Stimulated activated naive B cell treated with anti-CD40 and anti-IgM and Interleukin-4, amounts not matched to agents 10 μg/mL and 1 μg/mL and 100 μg/mL, for 72 hours (primary cell): ENCODE data around the gene PLCH1.

Experiments
- ATAC-seq, 2 donors: fragments of 150-1000 bp; cut with Tn5 transposase; replicated peaks; 2 replicates each; pipeline ENCODE4 v1.10.0; 2021; ENCODE audit warnings: moderate library complexity in 1 of 2
- DNase-seq: peaks from one replicate; pipeline ENCODE4 v3.0.0; 2021
- H3K27ac Mint-ChIP-seq: one replicate; pipeline ENCODE4 v1.8.0; 2022; ENCODE audit warnings: mild to moderate bottlenecking, mixed read lengths
- H3K27me3 Mint-ChIP-seq, 2 donors: one replicate each; pipeline ENCODE4 v1.8.0; 2022; ENCODE audit warnings: mixed read lengths in 2 of 2
- H3K36me3 Mint-ChIP-seq, 2 donors: one replicate each; pipeline ENCODE4 v1.8.0; 2022; ENCODE audit warnings: mixed read lengths in 2 of 2, mild to moderate bottlenecking in 1 of 2
- H3K4me1 Mint-ChIP-seq, 2 donors: one replicate each; pipeline ENCODE4 v1.8.0; 2022; ENCODE audit warnings: mixed read lengths in 2 of 2, mild to moderate bottlenecking in 1 of 2
- H3K4me3 Mint-ChIP-seq, 2 donors: one replicate each; pipeline ENCODE4 v1.8.0; 2022; ENCODE audit warnings: mild to moderate bottlenecking in 2 of 2, mixed read lengths in 2 of 2, moderate library complexity in 1 of 2
- H3K9me3 Mint-ChIP-seq, 2 donors: one replicate each; pipeline ENCODE4 v1.8.0; 2022; ENCODE audit warnings: mixed read lengths in 2 of 2, mild to moderate bottlenecking in 1 of 2

Gene PLCH1

GRCh38 chr3:155512867-155513261 is 232.0 kb downstream of the PLCH1 start:
- H3K9me3 Mint-ChIP-seq = peaks cover 4 to 6% of the 10 kb centered on the region in 2 donors
- peaks cover 5 to 11% of the 10 kb centered on the region in 2 donors for H3K27me3 Mint-ChIP-seq
- peaks cover 4 to 6% of the 10 kb centered on the region in 2 donors for H3K4me1 Mint-ChIP-seq
- ATAC-seq (no peak), DNase-seq (no peak)
- no peaks in the 10 kb centered on the region for H3K36me3 Mint-ChIP-seq
- H3K4me3 Mint-ChIP-seq = no peak overlapping the region
- H3K27ac Mint-ChIP-seq = no peak overlapping the region

DNA sequence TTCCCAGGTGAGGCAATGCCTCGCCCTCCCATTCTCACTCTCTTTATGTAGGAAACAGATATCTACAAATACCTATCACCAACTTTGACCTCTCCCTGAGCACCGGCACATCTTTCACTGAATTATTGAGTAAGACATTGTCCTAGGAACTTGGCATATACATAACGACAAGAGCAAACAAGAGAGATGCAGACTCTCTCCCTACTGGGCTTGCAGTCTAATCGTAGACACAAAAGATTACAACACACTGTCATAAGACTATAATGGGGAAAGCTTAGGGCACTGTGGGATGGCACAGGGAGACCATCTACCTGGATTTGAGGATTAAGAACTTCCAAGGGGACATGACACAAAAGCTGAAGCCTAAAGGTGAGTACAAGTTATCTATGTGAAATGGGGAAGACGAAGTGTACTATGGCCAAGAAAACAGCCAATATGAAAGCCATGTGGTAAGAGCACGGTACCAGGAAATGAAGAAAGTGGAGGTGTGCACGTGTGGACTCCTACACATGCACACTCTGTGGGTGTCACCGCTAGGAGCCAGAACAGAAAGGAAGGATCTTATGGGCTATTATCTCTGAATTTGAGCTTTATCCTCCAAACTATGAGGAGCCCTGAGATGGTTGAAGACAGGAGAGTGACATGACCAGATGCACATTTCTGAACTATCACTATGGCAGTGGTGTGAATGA is 232.6 kb downstream of the PLCH1 start:
- no peak for ATAC-seq
- Mint-ChIP-seq H3K9me3 (peaks cover 4 to 6% of the 10 kb centered on the region in 2 donors), H3K36me3 (no peaks in the 10 kb centered on the region), H3K4me1 (peaks cover 4 to 6% of the 10 kb centered on the region in 2 donors), H3K27me3 (peaks cover 5 to 11% of the 10 kb centered on the region in 2 donors), H3K4me3 (no peak overlapping the region), H3K27ac (no peak overlapping the region)
- no peak for DNase-seq

DNA sequence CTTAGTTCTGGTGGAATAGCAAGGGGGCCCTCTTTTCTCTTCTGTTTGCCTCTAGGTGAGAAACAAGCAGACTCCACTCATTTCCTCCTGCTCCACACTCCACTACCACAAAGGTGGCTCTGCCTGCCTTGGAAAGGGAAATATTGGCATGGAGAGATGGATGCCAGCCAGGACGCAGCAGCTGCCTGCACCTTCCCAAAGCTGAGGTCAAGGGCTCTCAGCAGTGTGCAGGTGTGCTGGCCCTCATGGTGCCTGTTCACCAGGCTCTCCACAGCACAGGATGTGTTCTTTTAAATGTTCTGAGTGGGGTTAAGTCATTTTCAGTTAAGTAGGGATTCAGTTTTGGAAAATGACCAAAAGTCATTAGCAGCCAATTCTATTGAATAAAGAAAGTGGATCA is 240.2 kb downstream of the PLCH1 start:
- Mint-ChIP-seq H3K36me3 (no peaks in the 10 kb centered on the region), H3K27ac (no peak overlapping the region), H3K4me1 (no peaks in the 10 kb centered on the region), H3K27me3 (no peaks in the 10 kb centered on the region), H3K4me3 (no peak overlapping the region), H3K9me3 (no peaks in the 10 kb centered on the region)
- ATAC-seq (no peak), DNase-seq (no peak)

GRCh38 chr3:155502630-155503029 is 242.2 kb downstream of the PLCH1 start:
- H3K27me3 Mint-ChIP-seq = no peaks in the 10 kb centered on the region
- no peak for DNase-seq
- H3K9me3 Mint-ChIP-seq = no peaks in the 10 kb centered on the region
- no peaks in the 10 kb centered on the region for H3K36me3 Mint-ChIP-seq
- no peak overlapping the region for H3K27ac Mint-ChIP-seq
- ATAC-seq = no peak
- H3K4me3 Mint-ChIP-seq = no peak overlapping the region
- H3K4me1 Mint-ChIP-seq = peaks cover 0 to 7% of the 10 kb centered on the region in 2 donors

DNA sequence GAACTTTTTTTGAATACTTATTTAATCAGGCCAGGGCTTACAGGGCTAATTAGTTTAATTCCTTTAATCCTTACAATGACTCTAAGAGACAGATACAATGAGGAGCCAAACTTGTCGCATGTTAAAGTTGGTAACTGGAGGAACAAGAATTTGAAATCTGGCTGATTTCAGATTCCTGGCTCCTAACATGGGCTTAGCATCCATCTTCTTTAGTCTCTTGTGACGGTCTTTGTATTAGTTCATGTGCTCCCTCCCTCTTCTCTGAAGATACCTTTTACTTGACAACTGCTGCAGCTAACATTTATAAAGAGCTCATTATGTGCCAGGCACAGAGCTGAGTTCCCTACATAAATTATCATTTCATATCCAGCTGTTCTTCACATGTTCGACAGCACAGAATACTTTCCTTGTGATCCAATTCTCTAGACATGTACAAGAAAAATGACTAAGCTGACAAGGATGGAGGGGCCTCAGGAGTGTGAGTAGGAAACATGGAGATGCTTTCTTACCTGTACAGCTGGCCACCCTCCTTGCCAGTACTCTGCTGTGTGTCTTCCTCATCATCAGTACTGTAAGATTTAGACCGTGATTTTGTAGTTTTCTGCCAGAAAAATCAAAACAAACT is 244.6 kb downstream of the PLCH1 start:
- no peaks in the 10 kb centered on the region for H3K27me3 Mint-ChIP-seq
- H3K4me1 Mint-ChIP-seq = peaks cover 3 to 18% of the 10 kb centered on the region in 2 donors
- H3K27ac Mint-ChIP-seq = no peak overlapping the region
- DNase-seq (no peak), ATAC-seq (no peak)
- no peaks in the 10 kb centered on the region for H3K36me3 Mint-ChIP-seq
- peaks cover 0 to 1% of the 10 kb centered on the region in 2 donors for H3K9me3 Mint-ChIP-seq
- no peak overlapping the region for H3K4me3 Mint-ChIP-seq

GRCh38 chr3:155497930-155498647 is 246.8 kb downstream of the PLCH1 start:
- H3K4me1 Mint-ChIP-seq = peaks cover 17 to 37% of the 10 kb centered on the region in 2 donors
- H3K9me3 Mint-ChIP-seq = peaks cover 0 to 4% of the 10 kb centered on the region in 2 donors
- no peak overlapping the region for H3K27ac Mint-ChIP-seq
- H3K4me3 Mint-ChIP-seq = no peak overlapping the region
- DNase-seq (no peak), ATAC-seq (no peak)
- H3K27me3 Mint-ChIP-seq = no peaks in the 10 kb centered on the region
- H3K36me3 Mint-ChIP-seq = no peaks in the 10 kb centered on the region

- no peaks in the 10 kb centered on the region for H3K36me3 Mint-ChIP-seq
- peaks cover 22 to 45% of the 10 kb centered on the region in 2 donors for H3K4me1 Mint-ChIP-seq
- no peaks in the 10 kb centered on the region for H3K27me3 Mint-ChIP-seq
- DNase-seq (no peak), ATAC-seq (no peak)
- no peak overlapping the region for H3K4me3 Mint-ChIP-seq
- no peak overlapping the region for H3K27ac Mint-ChIP-seq
- H3K9me3 Mint-ChIP-seq = peaks cover 0 to 4% of the 10 kb centered on the region in 2 donors
Measured at GRCh38 chr3:155496206-155496605, 248.7 kb downstream of the PLCH1 start.

DNA sequence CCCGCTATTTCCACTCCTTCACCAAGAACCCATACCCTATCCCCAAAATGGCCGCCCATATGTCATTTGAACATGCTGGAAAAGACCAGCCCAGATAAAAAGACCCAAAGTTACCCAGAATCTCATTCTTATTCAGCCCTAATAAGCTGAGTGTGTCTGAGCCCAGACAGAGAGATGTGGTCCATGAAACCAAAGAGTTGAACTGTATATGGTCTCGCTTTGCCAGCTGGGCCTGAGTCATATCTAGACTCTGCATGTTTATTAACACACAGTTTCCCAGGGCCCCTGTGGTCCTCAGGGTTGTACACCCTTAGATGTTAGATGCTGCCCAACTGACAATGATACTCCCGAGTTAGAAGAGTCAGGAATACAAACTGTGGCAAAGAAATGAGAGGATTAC is 249.5 kb downstream of the PLCH1 start:
- H3K27me3 Mint-ChIP-seq = no peaks in the 10 kb centered on the region
- H3K9me3 Mint-ChIP-seq = peaks cover 0 to 4% of the 10 kb centered on the region in 2 donors
- peak; percentile 54 for DNase-seq
- H3K4me1 Mint-ChIP-seq = peaks cover 22 to 45% of the 10 kb centered on the region in 2 donors
- peak overlapping the region; percentile 25 to 51 for H3K4me3 Mint-ChIP-seq
- no peaks in the 10 kb centered on the region for H3K36me3 Mint-ChIP-seq
- ATAC-seq = peak; percentile 96 to 97
- peak overlapping the region; percentile 48 for H3K27ac Mint-ChIP-seq

- Mint-ChIP-seq H3K27ac (peak overlapping the region; percentile 48), H3K36me3 (no peaks in the 10 kb centered on the region), H3K4me1 (peaks cover 22 to 45% of the 10 kb centered on the region in 2 donors), H3K27me3 (no peaks in the 10 kb centered on the region), H3K9me3 (peaks cover 0 to 4% of the 10 kb centered on the region in 2 donors), H3K4me3 (peak overlapping the region; percentile 20 to 49)
- ATAC-seq (peak; percentile 71 to 77), DNase-seq (peak; percentile 1)
Measured at GRCh38 chr3:155494332-155494731, 250.5 kb downstream of the PLCH1 start.

DNA sequence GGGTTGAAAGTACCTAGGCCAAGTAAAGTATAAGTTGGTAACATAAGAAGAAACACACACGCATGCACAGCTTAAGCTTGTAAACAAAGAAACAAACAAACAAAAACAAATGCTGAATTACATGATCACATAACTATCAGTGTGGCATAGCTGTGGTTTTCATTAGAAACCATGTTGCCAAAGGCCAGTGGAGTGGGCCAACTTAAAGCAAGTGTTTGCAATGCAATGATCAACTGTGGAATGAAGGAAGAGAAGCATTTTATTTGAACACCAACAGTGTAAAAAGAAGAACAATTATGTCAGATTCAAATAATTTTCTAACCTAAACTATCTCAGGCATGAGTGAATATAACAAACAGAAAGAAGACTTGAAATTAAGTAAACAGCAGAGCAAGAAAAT is 252.0 kb downstream of the PLCH1 start:
- no peaks in the 10 kb centered on the region for H3K36me3 Mint-ChIP-seq
- DNase-seq (no peak), ATAC-seq (no peak)
- no peaks in the 10 kb centered on the region for H3K27me3 Mint-ChIP-seq
- H3K27ac Mint-ChIP-seq = no peak overlapping the region
- H3K4me1 Mint-ChIP-seq = peaks cover 22 to 40% of the 10 kb centered on the region in 2 donors
- peaks cover 0 to 4% of the 10 kb centered on the region in 2 donors for H3K9me3 Mint-ChIP-seq
- H3K4me3 Mint-ChIP-seq = no peak overlapping the region

DNA sequence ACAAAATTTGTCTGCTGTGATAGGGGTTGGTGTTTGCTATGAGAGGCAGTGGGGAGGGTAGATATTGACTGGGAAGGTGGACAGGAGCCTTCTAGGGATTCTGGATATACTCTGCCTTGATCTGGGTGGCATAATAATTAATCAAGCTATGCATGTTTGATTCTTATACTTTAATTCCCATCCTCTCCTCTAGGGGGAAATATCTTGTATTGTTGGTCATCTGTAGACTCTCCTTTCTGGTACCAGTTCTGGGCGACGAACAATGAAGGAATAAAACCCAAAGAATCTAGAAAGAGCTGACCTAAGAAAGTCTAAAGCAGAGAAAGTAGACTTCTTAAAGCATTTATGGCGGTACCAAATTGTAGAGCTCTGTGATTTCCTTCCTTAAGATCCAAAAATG is 253.2 kb downstream of the PLCH1 start:
- H3K4me3 Mint-ChIP-seq = no peak overlapping the region
- DNase-seq (no peak), ATAC-seq (no peak)
- H3K4me1 Mint-ChIP-seq = peaks cover 22 to 38% of the 10 kb centered on the region in 2 donors
- H3K27me3 Mint-ChIP-seq = no peaks in the 10 kb centered on the region
- H3K36me3 Mint-ChIP-seq = no peaks in the 10 kb centered on the region
- H3K27ac Mint-ChIP-seq = no peak overlapping the region
- peaks cover 0 to 4% of the 10 kb centered on the region in 2 donors for H3K9me3 Mint-ChIP-seq

DNA sequence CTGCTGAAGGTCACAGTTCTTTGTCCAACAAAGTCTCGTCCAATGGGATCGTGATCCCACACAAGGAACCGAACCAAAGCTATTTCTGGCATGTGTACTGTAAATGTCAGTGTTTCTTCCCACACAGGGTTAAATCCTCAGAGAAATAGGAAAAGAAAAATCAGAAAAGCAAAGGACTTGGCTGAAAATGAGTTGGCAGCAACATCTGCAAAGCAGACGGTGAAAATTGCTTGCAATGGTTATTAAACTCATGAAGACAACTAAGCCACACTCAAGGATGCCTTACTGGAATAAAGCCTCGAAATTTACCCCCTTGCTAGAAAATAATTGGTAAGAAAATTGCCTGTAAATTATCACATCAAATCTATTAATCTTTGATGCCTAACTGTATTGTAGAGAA is 256.2 kb downstream of the PLCH1 start:
- no peak for ATAC-seq

GRCh38 chr3:155485897-155486296 is 259.0 kb downstream of the PLCH1 start:
- no peak for ATAC-seq
- Mint-ChIP-seq H3K27ac (no peak overlapping the region), H3K9me3 (no peaks in the 10 kb centered on the region), H3K4me3 (no peak overlapping the region), H3K27me3 (no peaks in the 10 kb centered on the region), H3K4me1 (no peaks in the 10 kb centered on the region), H3K36me3 (no peaks in the 10 kb centered on the region)
- no peak for DNase-seq

More for the DNA sequence above, 256.2 kb downstream of the PLCH1 start:
- Mint-ChIP-seq H3K9me3 (no peaks in the 10 kb centered on the region), H3K4me3 (no peak overlapping the region), H3K36me3 (no peaks in the 10 kb centered on the region), H3K4me1 (peaks cover 5 to 10% of the 10 kb centered on the region in 2 donors), H3K27me3 (no peaks in the 10 kb centered on the region), H3K27ac (no peak overlapping the region)
- DNase-seq = no peak

GRCh38 chr3:155481591-155481990 is 263.3 kb downstream of the PLCH1 start:
- peaks cover 0 to 6% of the 10 kb centered on the region in 2 donors for H3K27me3 Mint-ChIP-seq
- DNase-seq = no peak
- peaks cover 0 to 6% of the 10 kb centered on the region in 2 donors for H3K9me3 Mint-ChIP-seq
- no peak for ATAC-seq
- no peak overlapping the region for H3K4me3 Mint-ChIP-seq
- H3K4me1 Mint-ChIP-seq = no peaks in the 10 kb centered on the region
- H3K36me3 Mint-ChIP-seq = no peaks in the 10 kb centered on the region
- H3K27ac Mint-ChIP-seq = no peak overlapping the region
